Endothelial cell of umbilical vein (primary cell): Measurements from ENCODE around the gene GATM. TPM values are rescaled to one million over a fixed set of nuclear protein-coding genes. Genes with fewer than 3 reads are reported as not detected.

Source experiments
- BruUV-seq: library from RNA; stranded (reverse); fragments of 400-500 nt; replicated peaks from 2 replicates; lab custom pipeline; 2021; lab: Mats Ljungman, UMichigan
- CTCF ChIA-PET: fragments of 300-600, 350-600 bp; sonication (Branson Sonifier 250); formaldehyde crosslinking; loops from one replicate; lab custom pipeline; 2021; ENCODE audit warnings: antibody characterized with exemption, inconsistent platforms; lab: Charles Lee
- POLR2A ChIA-PET: fragments of 300-600, 350-600 bp; sonication (Branson Sonifier 250); formaldehyde crosslinking; loops from one replicate; lab custom pipeline; 2021; ENCODE audit warnings: antibody characterized with exemption, inconsistent platforms; lab: Charles Lee
- DNase-seq: peaks from one replicate; pipeline ENCODE4 v3.0.0-alpha.2; 2011; ENCODE audit warnings: low read depth, low spot score
- FAIRE-seq: peaks from 2 replicates; lab custom pipeline; 2011; peaks lifted over from hg19 to GRCh38; lab: Jason Lieb, UNC
- H2AFZ ChIP-seq: 2 replicates; pipeline ENCODE4 v1.6.0; 2012; ENCODE audit warnings: low read depth, low read length, control low read depth, inconsistent platforms
- H3K27ac ChIP-seq: 2 replicates; pipeline ENCODE4 v1.5.1; 2011; ENCODE audit warnings: low read depth, mild to moderate bottlenecking, control low read depth, low read length, moderate library complexity; ENCODE audit not compliant: insufficient read depth
- H3K27me3 ChIP-seq, 2 experiments: 2 replicates each; pipeline versions ENCODE4 v1.6.0 to v1.6.1; 2011; ENCODE audit warnings: low read length in 2 of 2, mixed read lengths in 1 of 2; ENCODE audit not compliant: control insufficient read depth in 2 of 2, insufficient read depth in 2 of 2
- H3K36me3 ChIP-seq, 2 experiments: 2 replicates in 1 of 2; 3 replicates in 1 of 2; pipeline ENCODE4 v1.5.1; 2011; ENCODE audit warnings: low read length in 2 of 2, mild to moderate bottlenecking in 1 of 2, moderate library complexity in 1 of 2; ENCODE audit not compliant: control insufficient read depth in 2 of 2, insufficient read depth in 2 of 2; ENCODE audit errors: extremely low read depth in 1 of 2
- H3K4me1 ChIP-seq: 3 replicates; pipeline ENCODE4 v1.5.1; 2011; ENCODE audit warnings: mild to moderate bottlenecking, low read length; ENCODE audit not compliant: control insufficient read depth, insufficient read depth; ENCODE audit errors: extremely low read depth
- H3K4me2 ChIP-seq: 2 replicates; pipeline ENCODE4 v1.6.1; 2011; ENCODE audit warnings: low read length, control low read depth, mixed read lengths; ENCODE audit not compliant: insufficient read depth
- H3K4me3 ChIP-seq, 3 experiments: fragments of 200-600 bp in 1 of 3; sonication (generic), shearing (Covaris generic) in 1 of 3; replicated peaks in 1 of 3; 2 replicates each; pipeline ENCODE4 v1.5.1; 2011 to 2016; ENCODE audit warnings: control low read depth in 3 of 3, low read length in 3 of 3, mild to moderate bottlenecking in 2 of 3, inconsistent platforms in 1 of 3, low read depth in 1 of 3, moderate library complexity in 1 of 3; ENCODE audit not compliant: insufficient read depth in 1 of 3
- H3K79me2 ChIP-seq: 2 replicates; pipeline ENCODE4 v1.6.0; 2012; ENCODE audit warnings: low read length, inconsistent platforms; ENCODE audit not compliant: control insufficient read depth, insufficient read depth
- H3K9ac ChIP-seq: replicated peaks from 2 replicates; pipeline ENCODE3; 2011; ENCODE audit warnings: low read length, control low read depth; ENCODE audit not compliant: insufficient read depth; ENCODE audit errors: extremely low read depth
- H3K9me1 ChIP-seq: replicated peaks from 3 replicates; pipeline ENCODE4 v1.6.0; 2011; ENCODE audit warnings: mild to moderate bottlenecking, low read length; ENCODE audit not compliant: control insufficient read depth, insufficient read depth; ENCODE audit errors: extremely low read depth
- H3K9me3 ChIP-seq: replicated peaks from 2 replicates; pipeline ENCODE4 v1.5.1; 2012; ENCODE audit warnings: low read length, inconsistent platforms; ENCODE audit not compliant: control insufficient read depth, insufficient read depth
- H4K20me1 ChIP-seq: replicated peaks from 2 replicates; pipeline ENCODE3; 2011; ENCODE audit warnings: mild to moderate bottlenecking, low read length; ENCODE audit not compliant: control insufficient read depth, insufficient read depth; ENCODE audit errors: extremely low read depth
- EZH2 ChIP-seq: IDR thresholded peaks from 2 replicates; pipeline ENCODE4 v1.6.1; 2012; ENCODE audit warnings: borderline replicate concordance, low read depth, mild to moderate bottlenecking, moderate library complexity, low read length, inconsistent platforms; ENCODE audit not compliant: severe bottlenecking
- FOS ChIP-seq: IDR thresholded peaks from 2 replicates; pipeline ENCODE4 v1.6.1; 2011; ENCODE audit warnings: mild to moderate bottlenecking, low read length, moderate library complexity, borderline replicate concordance; ENCODE audit not compliant: insufficient read depth
- GATA2 ChIP-seq: IDR thresholded peaks from 2 replicates; pipeline ENCODE4 v1.7.0; 2011; ENCODE audit warnings: low read depth, mild to moderate bottlenecking, moderate library complexity, mixed read lengths, low read length; ENCODE audit not compliant: insufficient read length, insufficient read depth
- JUN ChIP-seq: IDR thresholded peaks from 2 replicates; pipeline ENCODE4 v1.6.1; 2011; ENCODE audit warnings: borderline replicate concordance, low read depth; ENCODE audit not compliant: insufficient read length, insufficient read depth
- MYC ChIP-seq: IDR thresholded peaks from one replicate; pipeline ENCODE4 v1.6.1; 2011; ENCODE audit warnings: mild to moderate bottlenecking, low read depth, low read length
- POLR2A ChIP-seq: IDR thresholded peaks from 2 replicates; pipeline ENCODE4 v1.6.1; 2012; ENCODE audit warnings: low read depth, mild to moderate bottlenecking, control low read depth, low read length
- POLR2AphosphoS5 ChIP-seq: IDR thresholded peaks from 2 replicates; pipeline ENCODE4 v1.6.1; 2012; ENCODE audit warnings: low read depth, mild to moderate bottlenecking, control low read depth, low read length, moderate library complexity; ENCODE audit not compliant: insufficient read depth
- dilution Hi-C: fragments of 300-500 bp; cut with MboI; formaldehyde crosslinking; loops from one replicate; pipeline ENCODE4 v1.15.0; 2019; ENCODE audit warnings: low sequenced_read_pairs; ENCODE audit not compliant: extremely low pct_ligation_motif_present
- intact Hi-C: fragments of 100-400 bp; cut with micrococcal nuclease; formaldehyde crosslinking; loops from one replicate; pipeline ENCODE4 v1.10.0; 2022
- polyA plus RNA-seq, 4 experiments: library from polyadenylated mRNA; depleted of rRNA in 3 of 4; stranded (reverse) in 3 of 4; unstranded in 1 of 4; fragments of >200 nt; gene quantifications; 2 replicates each; pipeline versions ENCODE4 v1.2.1 to v1.2.3, GENCODE V29; 2011 to 2012; ENCODE audit warnings: missing spikeins in 1 of 4
- total RNA-seq: library from RNA; stranded (reverse); gene quantifications from 2 replicates; pipeline ENCODE4 v1.2.3, GENCODE V29; 2021
- TF ChIP-seq, protein P1 (sequence below), 2 donors: IDR thresholded peaks; 1 replicate in 1 of 2; 2 replicates in 1 of 2; pipeline ENCODE4 v1.5.1; 2011; ENCODE audit warnings: low read length in 2 of 2, mild to moderate bottlenecking in 2 of 2, moderate library complexity in 2 of 2, control low read depth in 1 of 2, inconsistent platforms in 1 of 2, low read depth in 1 of 2; ENCODE audit not compliant: insufficient read depth in 1 of 2; ENCODE audit errors: extremely low read depth in 1 of 2
- TF ChIP-seq, protein P2 (sequence below): IDR thresholded peaks from 2 replicates; pipeline ENCODE4 v1.6.1; 2011; ENCODE audit not compliant: insufficient read depth, insufficient read length

The GATM gene
- total and polyA plus RNA-seq, 2 donors (not counting 3 experiments of a cell fraction or from before 2014, with no cell fraction given), result 0.21 to 0.60 TPM

DNA sequence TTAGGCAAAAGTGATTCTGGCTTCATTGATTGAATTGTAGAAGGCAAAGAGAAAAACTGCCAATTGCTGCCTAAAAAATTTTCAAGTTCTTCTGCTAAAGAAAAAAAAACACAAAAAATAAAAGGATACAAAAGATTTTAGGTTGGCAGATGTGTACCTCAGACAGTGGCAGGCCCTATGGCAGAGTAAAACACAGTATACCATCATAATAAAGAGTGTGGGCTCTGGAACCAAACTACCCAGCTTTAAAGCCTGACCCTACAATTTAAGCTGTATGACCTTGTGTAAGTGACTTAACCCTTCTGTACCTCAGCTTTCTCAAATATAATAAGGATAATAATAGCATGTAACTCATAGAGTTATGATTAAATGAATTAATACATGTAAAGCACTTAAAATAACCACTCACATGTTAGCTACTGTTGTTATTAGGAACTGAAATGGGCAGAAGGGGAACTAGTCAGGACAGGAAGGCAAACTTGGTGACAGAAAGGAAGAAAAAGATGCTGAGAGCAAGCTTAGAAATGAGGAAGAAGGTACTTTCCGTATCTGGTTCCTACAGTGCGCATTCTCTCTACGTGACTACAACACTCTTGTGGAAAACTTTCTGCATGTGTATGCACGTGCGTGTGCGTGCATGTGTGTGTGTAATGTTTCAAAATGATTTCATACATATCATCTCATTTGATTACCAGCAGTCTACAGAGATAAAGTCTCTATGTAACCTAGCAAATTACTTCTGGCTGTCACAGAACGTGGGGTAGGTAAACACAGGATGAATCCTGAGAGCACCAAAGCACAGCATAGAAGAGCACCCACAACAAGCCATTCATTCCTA is 13.6 kb upstream of the GATM start:
- Histone ChIP-seq H3K4me3 (no peak overlapping the region), H3K9ac (no peak overlapping the region), H2AFZ (no peak overlapping the region), H3K9me3 (no peaks in the 10 kb centered on the region), H4K20me1 (no peaks in the 10 kb centered on the region), H3K27me3 (peaks cover 19 to 36% of the 10 kb centered on the region in 2 experiments), H3K36me3 (no peaks in the 10 kb centered on the region), H3K4me1 (no peaks in the 10 kb centered on the region), H3K9me1 (no peaks in the 10 kb centered on the region), H3K27ac (no peak overlapping the region), H3K79me2 (no peaks in the 10 kb centered on the region), H3K4me2 (no peak overlapping the region)
- TF ChIP-seq GATA2 (no peak), POLR2AphosphoS5 (no peak), MYC (no peak), EZH2 (no peak), JUN (no peak), POLR2A (no peak), FOS (no peak)
- TF ChIP-seq, protein P1, sequence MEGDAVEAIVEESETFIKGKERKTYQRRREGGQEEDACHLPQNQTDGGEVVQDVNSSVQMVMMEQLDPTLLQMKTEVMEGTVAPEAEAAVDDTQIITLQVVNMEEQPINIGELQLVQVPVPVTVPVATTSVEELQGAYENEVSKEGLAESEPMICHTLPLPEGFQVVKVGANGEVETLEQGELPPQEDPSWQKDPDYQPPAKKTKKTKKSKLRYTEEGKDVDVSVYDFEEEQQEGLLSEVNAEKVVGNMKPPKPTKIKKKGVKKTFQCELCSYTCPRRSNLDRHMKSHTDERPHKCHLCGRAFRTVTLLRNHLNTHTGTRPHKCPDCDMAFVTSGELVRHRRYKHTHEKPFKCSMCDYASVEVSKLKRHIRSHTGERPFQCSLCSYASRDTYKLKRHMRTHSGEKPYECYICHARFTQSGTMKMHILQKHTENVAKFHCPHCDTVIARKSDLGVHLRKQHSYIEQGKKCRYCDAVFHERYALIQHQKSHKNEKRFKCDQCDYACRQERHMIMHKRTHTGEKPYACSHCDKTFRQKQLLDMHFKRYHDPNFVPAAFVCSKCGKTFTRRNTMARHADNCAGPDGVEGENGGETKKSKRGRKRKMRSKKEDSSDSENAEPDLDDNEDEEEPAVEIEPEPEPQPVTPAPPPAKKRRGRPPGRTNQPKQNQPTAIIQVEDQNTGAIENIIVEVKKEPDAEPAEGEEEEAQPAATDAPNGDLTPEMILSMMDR (IDR thresholded peaks at IDR 0.05; ENCODE audit: extremely low read depth in 1 of 2, insufficient read depth in 1 of 2, low read depth in 1 of 2, low read length in 2 of 2), result no peak
- TF ChIP-seq, protein P2, sequence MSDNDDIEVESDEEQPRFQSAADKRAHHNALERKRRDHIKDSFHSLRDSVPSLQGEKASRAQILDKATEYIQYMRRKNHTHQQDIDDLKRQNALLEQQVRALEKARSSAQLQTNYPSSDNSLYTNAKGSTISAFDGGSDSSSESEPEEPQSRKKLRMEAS, result no peak
- ChIA-PET POLR2A (no interaction called here), CTCF (interaction anchor here (1.2 kb wide), 1 partner anchor 10 kb away, joined by 3 read pairs; no protein-coding TSS in a partner anchor)
- intact Hi-C loops (no loop called here), dilution Hi-C loops (no loop called here)
- FAIRE-seq (no peak), DNase-seq (no peak)
- no TSS peak for BruUV-seq
